Measurements from ENCODE around the gene MAGEB3.

Gene MAGEB3

GRCh38 chrX:30282527-30282926, 52.1 kb downstream of the MAGEB3 start:
- DNase-seq, result no peak

DNA sequence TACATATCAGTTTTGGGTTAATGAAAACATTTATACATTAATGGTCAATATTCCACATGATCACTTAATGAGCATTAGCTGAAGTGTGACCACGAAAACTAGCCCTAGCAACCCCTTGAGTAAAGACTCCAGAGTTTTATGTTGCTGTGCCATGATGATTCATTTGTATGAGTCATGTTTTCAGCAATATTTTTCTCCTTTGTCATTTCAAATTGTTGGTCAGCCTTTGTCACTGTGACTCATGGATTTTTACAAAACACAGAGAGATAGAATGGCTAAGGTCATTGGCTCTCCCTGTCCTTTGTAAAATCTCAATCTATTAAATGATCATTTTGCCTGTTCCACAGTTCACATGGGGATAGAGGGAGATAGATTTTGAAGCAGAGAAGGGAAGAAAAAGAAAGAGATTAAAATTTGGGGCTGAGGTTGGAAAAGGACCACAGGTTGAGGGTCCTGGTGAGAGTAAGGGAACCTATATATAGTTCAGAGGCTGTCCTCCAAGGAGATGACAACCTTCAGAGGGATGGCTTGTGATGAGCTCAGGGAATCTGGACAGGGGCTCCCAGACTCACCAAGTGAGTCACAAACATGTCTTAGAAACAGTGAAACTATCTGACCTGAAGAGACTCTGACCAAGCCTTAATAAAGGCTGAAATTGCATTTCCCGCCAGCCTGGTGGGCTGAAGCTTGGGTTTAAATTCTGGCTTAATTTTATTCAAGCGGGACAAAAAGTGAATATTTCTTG, 53.2 kb downstream of the MAGEB3 start:
- DNase-seq, result no peak

Data from GDM1 (cell line).